Stimulated activated CD4-positive, alpha-beta T cell treated with anti-CD3 and anti-CD28 coated beads, Interleukin-12 subunit alpha, Interleukin-12 subunit beta, amount 100 ng/mL, for 48 hours (primary cell): Measurements from ENCODE around the gene SFT2D2.
"Not testable (repeated sequence)": the region's sequence is repeated elsewhere in the genome, so short reads cannot be mapped to it uniquely, and the experiment has no call there.

ENCODE experiments used
- DNase-seq, 3 donors: peaks; one replicate each; pipeline ENCODE4 v3.0.0-alpha.2; 2020; ENCODE audit warnings: low read depth in 2 of 3, low spot score in 1 of 3

The SFT2D2 gene

GRCh38 chr1:168225476-168226190 lies at the start of gene SFT2D2:
SFT2D2 (plus strand) TSS chr1:168226004; CDS start chr1:168226080, 76 bp downstream.
- peak; percentile 52 to 70 (median 57) for DNase-seq

- DNase-seq = no peak
Observed at GRCh38 chr1:168178227-168178637, 47.6 kb upstream of the SFT2D2 start.

GRCh38 chr1:168178638-168179437 lies 47.0 kb upstream of the SFT2D2 start, which contains the start of gene TIPRL:
TIPRL (plus strand) TSS chr1:168178962; CDS start chr1:168179078, 116 bp downstream.
- peak; percentile 93 to 95 (median 94) for DNase-seq

GRCh38 chr1:168179438-168180147 lies 46.2 kb upstream of the SFT2D2 start:
- peak in 2 of 3 donors; percentile 0 to 7 for DNase-seq

- peak in 2 of 3 donors; percentile 4 to 18 for DNase-seq
Observed at GRCh38 chr1:168180148-168180524, 45.7 kb upstream of the SFT2D2 start.

GRCh38 chr1:168181063-168181720 lies 44.6 kb upstream of the SFT2D2 start:
- DNase-seq = not testable (repeated sequence)

- no peak for DNase-seq
Observed at GRCh38 chr1:168187177-168187576, 38.6 kb upstream of the SFT2D2 start.

GRCh38 chr1:168190403-168190802 lies 35.4 kb upstream of the SFT2D2 start:
- DNase-seq = no peak

- DNase-seq = no peak
Observed at GRCh38 chr1:168195199-168196135, 30.3 kb upstream of the SFT2D2 start.

GRCh38 chr1:168199056-168199455 lies 26.7 kb upstream of the SFT2D2 start:
- no peak for DNase-seq

GRCh38 chr1:168202941-168203654 lies 22.7 kb upstream of the SFT2D2 start:
- no peak for DNase-seq

- DNase-seq = no peak
Observed at GRCh38 chr1:168206111-168206510, 19.7 kb upstream of the SFT2D2 start.

- DNase-seq = not testable (repeated sequence)
Observed at GRCh38 chr1:168207673-168208072, 18.1 kb upstream of the SFT2D2 start.

- DNase-seq = no peak
Observed at GRCh38 chr1:168210312-168210711, 15.5 kb upstream of the SFT2D2 start.

GRCh38 chr1:168213349-168213748 lies 12.5 kb upstream of the SFT2D2 start:
- DNase-seq = no peak

GRCh38 chr1:168216171-168216570 lies 9.6 kb upstream of the SFT2D2 start:
- DNase-seq = no peak

GRCh38 chr1:168217664-168218063 lies 8.1 kb upstream of the SFT2D2 start:
- no peak for DNase-seq

GRCh38 chr1:168218658-168219057 lies 7.1 kb upstream of the SFT2D2 start:
- no peak for DNase-seq

GRCh38 chr1:168220470-168220871 lies 5.3 kb upstream of the SFT2D2 start:
- no peak for DNase-seq
